Activated CD8-positive, alpha-beta T cell treated with anti-CD3 and anti-CD28 coated beads for 36 hours (primary cell): ENCODE data around the gene BCDIN3D. TPM values are rescaled to one million over a fixed set of nuclear protein-coding genes. Genes with fewer than 3 reads are reported as not detected.

Experiments used
- ATAC-seq: fragments of 200-7000 bp; cut with Tn5 transposase; one replicate; pipeline ENCODE4 v1.10.0; 2021; ENCODE audit warnings: mild to moderate bottlenecking, moderate library complexity
- CTCF ChIA-PET: fragments of 350-600 bp; sonication (Branson Sonifier 250); formaldehyde crosslinking; loops from one replicate; lab custom pipeline; 2021; ENCODE audit warnings: antibody characterized with exemption; lab: Charles Lee
- POLR2A ChIA-PET: fragments of 350-600 bp; sonication (Branson Sonifier 250); formaldehyde crosslinking; loops from one replicate; lab custom pipeline; 2021; ENCODE audit warnings: antibody characterized with exemption; lab: Charles Lee
- DNase-seq: peaks from one replicate; pipeline ENCODE4 v3.0.0-alpha.2; 2020
- H3K27ac Mint-ChIP-seq: one replicate; pipeline ENCODE4 v1.8.0; 2021; ENCODE audit warnings: mild to moderate bottlenecking, mixed read lengths
- H3K27me3 Mint-ChIP-seq: one replicate; pipeline ENCODE4 v1.8.0; 2021; ENCODE audit warnings: mixed read lengths
- H3K36me3 Mint-ChIP-seq: one replicate; pipeline ENCODE4 v1.8.0; 2021; ENCODE audit warnings: low read depth, mixed read lengths
- H3K4me1 Mint-ChIP-seq: one replicate; pipeline ENCODE4 v1.8.0; 2021; ENCODE audit warnings: low read depth, mixed read lengths
- H3K4me3 Mint-ChIP-seq: one replicate; pipeline ENCODE4 v1.8.0; 2021; ENCODE audit warnings: mild to moderate bottlenecking, moderate library complexity, mixed read lengths
- H3K9me3 Mint-ChIP-seq: one replicate; pipeline ENCODE4 v1.8.0; 2021; ENCODE audit warnings: mixed read lengths
- intact Hi-C: fragments of 100-400 bp; cut with micrococcal nuclease; formaldehyde crosslinking; loops from one replicate; pipeline ENCODE4 v1.10.0; 2022
- total RNA-seq, 2 experiments: library from RNA; stranded (reverse); gene quantifications; one replicate each; pipeline ENCODE4 v1.2.3, GENCODE V29; 2021
- TF ChIP-seq, protein P1 (sequence below): fragments of 200-600 bp; IDR thresholded peaks from one replicate; pipeline ENCODE4 v1.8.0; 2022; ENCODE audit warnings: antibody characterized with exemption, mild to moderate bottlenecking

BCDIN3D gene
- total RNA-seq, 2 experiments from 2014 or later: 5.0 to 5.3 TPM

DNA sequence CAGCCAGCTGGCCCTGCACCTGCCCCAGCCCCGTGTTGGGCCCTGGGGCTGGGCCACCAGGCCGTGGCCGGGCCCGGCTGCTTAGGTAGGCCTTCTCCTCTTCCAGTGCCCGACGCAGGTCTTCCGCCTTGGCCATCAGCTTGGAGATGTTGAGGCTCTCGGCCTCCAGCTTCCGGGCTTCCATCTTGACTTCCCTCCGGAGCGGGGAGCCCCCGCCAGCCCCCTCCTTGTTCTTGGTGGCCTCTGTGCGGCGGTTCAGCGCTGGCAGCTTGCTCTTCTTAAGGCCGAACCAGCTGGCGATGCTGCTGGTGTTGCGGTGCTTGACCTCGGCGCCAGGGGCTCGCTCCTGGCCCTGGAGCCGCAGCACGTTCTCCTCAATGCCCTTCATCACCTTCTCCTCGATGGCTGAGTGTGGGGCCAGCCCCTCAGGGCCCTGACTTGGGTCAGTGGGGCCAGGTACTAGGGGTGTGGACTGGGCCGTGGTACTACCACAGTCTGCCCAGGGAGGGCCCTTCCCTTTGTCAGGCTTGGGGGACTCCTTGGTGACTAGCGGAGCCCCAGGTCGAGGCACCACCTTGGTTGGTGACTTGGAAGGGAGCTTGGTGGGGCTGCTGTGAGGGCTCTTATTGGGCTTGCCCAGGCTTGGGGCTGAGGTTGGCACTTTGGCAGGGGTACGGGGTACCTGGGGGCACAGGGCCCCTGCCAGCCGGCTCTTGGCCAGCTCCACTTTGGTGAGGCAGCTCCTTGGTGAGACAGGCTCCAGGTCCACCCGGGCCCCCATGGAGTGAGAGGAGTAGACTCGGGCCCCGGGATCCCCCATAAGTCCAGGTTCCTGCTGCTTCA is 47.9 kb downstream of the BCDIN3D start:
- intact Hi-C loops: no loop called here
- TF ChIP-seq, protein P1, sequence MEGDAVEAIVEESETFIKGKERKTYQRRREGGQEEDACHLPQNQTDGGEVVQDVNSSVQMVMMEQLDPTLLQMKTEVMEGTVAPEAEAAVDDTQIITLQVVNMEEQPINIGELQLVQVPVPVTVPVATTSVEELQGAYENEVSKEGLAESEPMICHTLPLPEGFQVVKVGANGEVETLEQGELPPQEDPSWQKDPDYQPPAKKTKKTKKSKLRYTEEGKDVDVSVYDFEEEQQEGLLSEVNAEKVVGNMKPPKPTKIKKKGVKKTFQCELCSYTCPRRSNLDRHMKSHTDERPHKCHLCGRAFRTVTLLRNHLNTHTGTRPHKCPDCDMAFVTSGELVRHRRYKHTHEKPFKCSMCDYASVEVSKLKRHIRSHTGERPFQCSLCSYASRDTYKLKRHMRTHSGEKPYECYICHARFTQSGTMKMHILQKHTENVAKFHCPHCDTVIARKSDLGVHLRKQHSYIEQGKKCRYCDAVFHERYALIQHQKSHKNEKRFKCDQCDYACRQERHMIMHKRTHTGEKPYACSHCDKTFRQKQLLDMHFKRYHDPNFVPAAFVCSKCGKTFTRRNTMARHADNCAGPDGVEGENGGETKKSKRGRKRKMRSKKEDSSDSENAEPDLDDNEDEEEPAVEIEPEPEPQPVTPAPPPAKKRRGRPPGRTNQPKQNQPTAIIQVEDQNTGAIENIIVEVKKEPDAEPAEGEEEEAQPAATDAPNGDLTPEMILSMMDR: no peak
- Mint-ChIP-seq H3K4me3 (no peak overlapping the region), H3K9me3 (no peaks in the 10 kb centered on the region), H3K27ac (no peak overlapping the region), H3K27me3 (no peaks in the 10 kb centered on the region), H3K36me3 (no peaks in the 10 kb centered on the region), H3K4me1 (no peaks in the 10 kb centered on the region)
- CTCF ChIA-PET: interaction anchor here (1.5 kb wide), 1 partner anchor 54 kb away, joined by 3 read pairs; the partner anchor contains the start of gene TMBIM6
- DNase-seq (no peak), ATAC-seq (no peak)
- POLR2A ChIA-PET: no interaction called here

DNA sequence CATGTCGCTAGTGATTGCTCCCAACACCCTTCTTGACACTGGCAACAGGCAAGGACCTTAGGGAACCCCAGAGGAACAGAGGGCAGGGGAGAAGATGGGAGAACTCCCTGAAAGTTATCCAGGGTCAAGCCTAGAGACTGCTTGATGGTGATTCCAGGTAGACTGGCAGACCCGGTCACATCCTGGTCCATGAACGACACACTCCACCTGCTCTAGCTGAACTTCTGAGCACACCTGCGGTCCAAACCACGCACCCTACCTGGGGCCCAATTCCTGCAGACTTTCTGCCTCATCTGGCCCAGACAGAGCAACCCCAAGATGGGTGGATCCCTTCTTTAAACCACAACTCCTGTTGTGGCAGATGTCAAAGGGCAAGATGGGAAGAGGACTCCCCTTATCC is 48.9 kb downstream of the BCDIN3D start:
- Mint-ChIP-seq H3K27me3 (no peaks in the 10 kb centered on the region), H3K27ac (no peak overlapping the region), H3K4me1 (no peaks in the 10 kb centered on the region), H3K4me3 (no peak overlapping the region), H3K36me3 (no peaks in the 10 kb centered on the region), H3K9me3 (no peaks in the 10 kb centered on the region)
- CTCF ChIA-PET: no interaction called here
- intact Hi-C loops: no loop called here
- ATAC-seq (no peak), DNase-seq (no peak)
- TF ChIP-seq, protein P1: no peak
- POLR2A ChIA-PET: no interaction called here

DNA sequence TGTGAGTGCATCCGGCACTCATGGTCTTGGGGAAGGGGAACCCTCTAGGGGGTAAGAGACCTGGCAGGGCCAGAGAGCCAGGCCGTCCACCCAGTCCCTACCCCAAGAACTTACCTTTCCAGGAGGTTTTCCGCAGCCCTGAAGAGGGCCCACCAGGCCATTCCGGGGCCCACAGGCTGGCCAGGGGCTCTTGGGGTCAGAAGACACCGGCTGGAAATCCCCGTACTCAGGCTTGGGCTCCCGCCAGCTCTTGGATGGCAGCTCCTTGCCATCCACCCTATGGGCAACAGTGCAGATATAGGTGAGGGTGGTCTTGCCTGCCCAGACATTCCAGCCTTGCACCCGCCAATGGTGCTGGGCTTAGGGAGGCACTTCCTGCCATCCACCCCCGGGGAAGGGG is 49.3 kb downstream of the BCDIN3D start:
- DNase-seq (no peak), ATAC-seq (no peak)
- Mint-ChIP-seq H3K36me3 (no peaks in the 10 kb centered on the region), H3K4me1 (no peaks in the 10 kb centered on the region), H3K27me3 (no peaks in the 10 kb centered on the region), H3K27ac (no peak overlapping the region), H3K9me3 (no peaks in the 10 kb centered on the region), H3K4me3 (no peak overlapping the region)
- intact Hi-C loops: no loop called here
- TF ChIP-seq, protein P1: no peak
- ChIA-PET CTCF (no interaction called here), POLR2A (no interaction called here)

DNA sequence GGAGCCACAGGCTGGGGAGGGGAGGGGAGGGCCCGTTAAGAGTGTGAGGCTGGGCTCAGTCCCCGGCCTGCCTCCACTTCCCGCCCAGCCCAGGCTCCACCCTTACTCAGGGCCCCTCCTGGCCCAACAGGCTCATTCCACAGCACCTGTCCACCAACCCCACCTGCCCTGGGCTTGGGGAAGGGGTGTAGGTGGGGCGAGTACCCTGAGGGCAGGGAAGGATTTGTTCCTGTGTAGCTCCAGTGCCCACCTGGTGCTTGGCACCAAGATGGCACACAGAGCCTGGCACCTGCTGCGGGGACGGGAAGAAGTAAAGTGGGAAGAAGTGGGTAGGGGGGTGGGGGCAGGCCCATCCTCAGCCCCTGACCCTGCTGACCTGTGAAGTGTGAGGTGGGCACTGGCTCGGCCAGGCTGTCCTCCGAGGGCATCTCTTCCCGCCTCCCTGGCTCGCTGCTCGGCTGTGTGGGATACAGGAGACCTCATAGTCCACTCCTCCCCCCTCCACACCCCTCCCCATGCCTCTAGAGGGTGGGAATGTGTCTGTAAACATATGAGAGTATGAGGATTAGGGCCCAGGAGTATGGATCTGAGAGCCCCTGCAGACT is 49.8 kb downstream of the BCDIN3D start:
- POLR2A ChIA-PET: no interaction called here

More for the DNA sequence above, 49.8 kb downstream of the BCDIN3D start:
- ATAC-seq: no peak
- Mint-ChIP-seq H3K4me3 (no peak overlapping the region), H3K9me3 (no peaks in the 10 kb centered on the region), H3K36me3 (no peaks in the 10 kb centered on the region), H3K4me1 (no peaks in the 10 kb centered on the region), H3K27me3 (no peaks in the 10 kb centered on the region), H3K27ac (no peak overlapping the region)
- no peak for DNase-seq
- TF ChIP-seq, protein P1: no peak
- intact Hi-C loops: no loop called here
- CTCF ChIA-PET: no interaction called here
